Memory B cell (primary cell): ENCODE measurements around the gene XPNPEP2.

ENCODE experiments used
- ATAC-seq: fragments of 150-1000 bp; cut with Tn5 transposase; 2 replicates; pipeline ENCODE4 v1.10.0; 2021; ENCODE audit warnings: low read depth, mild to moderate bottlenecking, moderate library complexity
- DNase-seq, 2 donors: peaks; one replicate each; pipeline ENCODE4 v3.0.0; 2022; ENCODE audit warnings: low spot score in 2 of 2
- H3K27ac Mint-ChIP-seq: one replicate; pipeline ENCODE4 v1.8.0; 2022; ENCODE audit warnings: mild to moderate bottlenecking, moderate library complexity, mixed read lengths
- H3K27me3 Mint-ChIP-seq: one replicate; pipeline ENCODE4 v1.8.0; 2022; ENCODE audit warnings: mixed read lengths
- H3K36me3 Mint-ChIP-seq: one replicate; pipeline ENCODE4 v1.8.0; 2022; ENCODE audit warnings: mild to moderate bottlenecking, mixed read lengths
- H3K4me1 Mint-ChIP-seq: one replicate; pipeline ENCODE4 v1.8.0; 2022; ENCODE audit warnings: mixed read lengths
- H3K4me3 Mint-ChIP-seq: one replicate; pipeline ENCODE4 v1.8.0; 2022; ENCODE audit warnings: mild to moderate bottlenecking, moderate library complexity, mixed read lengths
- H3K9me3 Mint-ChIP-seq: one replicate; pipeline ENCODE4 v1.8.0; 2022; ENCODE audit warnings: mixed read lengths

The XPNPEP2 gene

DNA sequence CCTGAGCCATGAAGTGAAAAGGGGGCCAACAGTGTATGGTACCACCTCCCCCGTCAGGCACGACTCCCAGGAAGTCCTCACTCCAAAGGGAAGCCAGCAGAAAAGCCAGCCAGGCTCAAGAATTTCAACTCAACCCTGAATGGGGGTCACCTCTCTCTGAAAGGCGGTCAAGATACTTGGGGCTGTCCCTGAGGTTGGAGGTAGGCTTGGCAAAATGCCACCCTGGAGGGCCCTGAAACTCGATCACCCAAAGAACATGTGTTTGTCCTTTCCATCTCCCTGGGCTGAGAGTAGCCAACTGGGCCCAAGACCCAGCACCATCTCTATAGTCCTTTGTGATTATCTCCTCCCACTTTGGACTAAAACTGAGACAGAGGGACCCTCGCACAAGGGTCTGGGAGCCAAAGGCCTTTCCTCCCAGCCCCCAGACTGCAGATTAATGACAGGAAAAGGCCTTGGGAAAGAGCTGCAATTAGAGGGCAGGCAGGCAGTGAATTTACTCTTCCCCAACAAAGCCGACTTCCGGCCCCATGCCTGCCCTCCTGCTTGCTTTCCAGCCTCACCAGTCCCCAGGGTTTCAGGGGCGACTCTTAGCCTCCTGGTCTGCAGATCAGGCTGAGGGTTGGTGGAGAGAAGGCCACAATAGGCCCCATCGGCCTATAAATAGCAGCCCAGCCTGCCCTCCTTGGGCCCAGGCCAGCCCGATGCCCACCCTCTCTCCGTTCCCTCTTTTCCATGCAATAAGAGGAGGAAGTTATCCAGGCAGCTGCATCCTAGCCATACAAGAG, 46.6 kb downstream of the XPNPEP2 start:
- ATAC-seq (no peak), DNase-seq (no peak)
- Mint-ChIP-seq H3K4me1 (peaks cover 40% of the 10 kb centered on the region), H3K27ac (peak overlapping the region; percentile 81), H3K4me3 (peak overlapping the region; percentile 79), H3K36me3 (peaks cover 26% of the 10 kb centered on the region), H3K27me3 (no peaks in the 10 kb centered on the region), H3K9me3 (no peaks in the 10 kb centered on the region)

- Mint-ChIP-seq H3K4me3 (peak overlapping the region; percentile 79), H3K4me1 (peaks cover 40% of the 10 kb centered on the region), H3K27ac (peak overlapping the region; percentile 81), H3K36me3 (peaks cover 23% of the 10 kb centered on the region), H3K9me3 (no peaks in the 10 kb centered on the region), H3K27me3 (no peaks in the 10 kb centered on the region)
- DNase-seq = peak in 1 of 2 donors; percentile 29
- peak; percentile 79 for ATAC-seq
These were observed 47.5 kb downstream of the XPNPEP2 start for GRCh38 chrX:129786210-129786651.

GRCh38 chrX:129787336-129788055, 48.7 kb downstream of the XPNPEP2 start:
- no peaks in the 10 kb centered on the region for H3K9me3 Mint-ChIP-seq
- H3K4me1 Mint-ChIP-seq = peaks cover 33% of the 10 kb centered on the region
- ATAC-seq (no peak), DNase-seq (no peak)
- H3K36me3 Mint-ChIP-seq = peaks cover 23% of the 10 kb centered on the region
- peak overlapping the region; percentile 60 for H3K4me3 Mint-ChIP-seq
- H3K27ac Mint-ChIP-seq = peak overlapping the region; percentile 75
- no peaks in the 10 kb centered on the region for H3K27me3 Mint-ChIP-seq

GRCh38 chrX:129788527-129788926, 49.7 kb downstream of the XPNPEP2 start:
- H3K27ac Mint-ChIP-seq = peak overlapping the region; percentile 47
- H3K4me3 Mint-ChIP-seq = peak overlapping the region; percentile 41
- H3K9me3 Mint-ChIP-seq = no peaks in the 10 kb centered on the region
- ATAC-seq (no peak), DNase-seq (no peak)
- H3K36me3 Mint-ChIP-seq = peaks cover 15% of the 10 kb centered on the region
- H3K27me3 Mint-ChIP-seq = no peaks in the 10 kb centered on the region
- H3K4me1 Mint-ChIP-seq = peaks cover 25% of the 10 kb centered on the region

- H3K4me3 Mint-ChIP-seq = no peak overlapping the region
- H3K27ac Mint-ChIP-seq = no peak overlapping the region
- no peaks in the 10 kb centered on the region for H3K9me3 Mint-ChIP-seq
- no peaks in the 10 kb centered on the region for H3K27me3 Mint-ChIP-seq
- no peak for DNase-seq
- ATAC-seq = no peak
- peaks cover 16% of the 10 kb centered on the region for H3K36me3 Mint-ChIP-seq
- H3K4me1 Mint-ChIP-seq = peaks cover 22% of the 10 kb centered on the region
These were observed 51.4 kb downstream of the XPNPEP2 start for GRCh38 chrX:129790146-129790545.

- Mint-ChIP-seq H3K27me3 (no peaks in the 10 kb centered on the region), H3K27ac (no peak overlapping the region), H3K36me3 (peaks cover 11% of the 10 kb centered on the region), H3K4me1 (peaks cover 17% of the 10 kb centered on the region), H3K9me3 (no peaks in the 10 kb centered on the region), H3K4me3 (no peak overlapping the region)
- ATAC-seq = no peak
- no peak for DNase-seq
These were observed 52.0 kb downstream of the XPNPEP2 start for GRCh38 chrX:129790808-129791207.

DNA sequence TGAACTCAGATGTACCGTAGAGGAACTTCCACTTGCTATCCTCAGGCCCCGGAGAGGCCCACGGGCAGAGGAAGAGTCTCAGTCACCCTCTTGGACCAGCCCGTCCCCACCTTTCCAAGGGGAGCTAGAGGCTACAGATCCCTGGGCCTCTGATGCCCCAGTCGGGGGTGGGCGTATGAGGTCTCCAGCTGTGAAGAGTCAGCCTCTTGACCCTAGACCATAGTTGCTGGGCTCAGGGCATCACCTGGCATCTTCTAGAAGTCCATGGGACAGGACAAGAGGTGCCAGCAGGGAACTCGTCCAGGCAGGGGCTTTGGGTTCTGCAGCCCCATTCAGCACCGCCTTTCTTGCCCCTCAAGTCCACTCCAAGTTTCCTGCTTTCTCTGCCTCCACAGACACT, 52.6 kb downstream of the XPNPEP2 start:
- H3K27ac Mint-ChIP-seq = no peak overlapping the region

GRCh38 chrX:129791961-129792570, 53.3 kb downstream of the XPNPEP2 start:
- no peaks in the 10 kb centered on the region for H3K9me3 Mint-ChIP-seq
- ATAC-seq (no peak), DNase-seq (no peak)
- H3K27ac Mint-ChIP-seq = no peak overlapping the region
- peaks cover 7% of the 10 kb centered on the region for H3K4me1 Mint-ChIP-seq
- H3K27me3 Mint-ChIP-seq = no peaks in the 10 kb centered on the region
- no peak overlapping the region for H3K4me3 Mint-ChIP-seq
- H3K36me3 Mint-ChIP-seq = peaks cover 10% of the 10 kb centered on the region

More for the DNA sequence above, 52.6 kb downstream of the XPNPEP2 start:
- no peak overlapping the region for H3K4me3 Mint-ChIP-seq
- peaks cover 10% of the 10 kb centered on the region for H3K36me3 Mint-ChIP-seq
- DNase-seq (no peak), ATAC-seq (no peak)
- no peaks in the 10 kb centered on the region for H3K27me3 Mint-ChIP-seq
- no peaks in the 10 kb centered on the region for H3K9me3 Mint-ChIP-seq
- H3K4me1 Mint-ChIP-seq = peaks cover 11% of the 10 kb centered on the region

GRCh38 chrX:129792586-129793291, 54.0 kb downstream of the XPNPEP2 start:
- DNase-seq (no peak), ATAC-seq (no peak)
- Mint-ChIP-seq H3K27me3 (no peaks in the 10 kb centered on the region), H3K36me3 (peaks cover 8% of the 10 kb centered on the region), H3K4me1 (peaks cover 4% of the 10 kb centered on the region), H3K4me3 (no peak overlapping the region), H3K27ac (peak overlapping the region; percentile 60), H3K9me3 (no peaks in the 10 kb centered on the region)

GRCh38 chrX:129793604-129794191, 54.9 kb downstream of the XPNPEP2 start:
- ATAC-seq (no peak), DNase-seq (no peak)
- peak overlapping the region; percentile 73 for H3K27ac Mint-ChIP-seq
- no peak overlapping the region for H3K4me3 Mint-ChIP-seq
- peaks cover 5% of the 10 kb centered on the region for H3K36me3 Mint-ChIP-seq
- no peaks in the 10 kb centered on the region for H3K27me3 Mint-ChIP-seq
- no peaks in the 10 kb centered on the region for H3K4me1 Mint-ChIP-seq
- no peaks in the 10 kb centered on the region for H3K9me3 Mint-ChIP-seq

DNA sequence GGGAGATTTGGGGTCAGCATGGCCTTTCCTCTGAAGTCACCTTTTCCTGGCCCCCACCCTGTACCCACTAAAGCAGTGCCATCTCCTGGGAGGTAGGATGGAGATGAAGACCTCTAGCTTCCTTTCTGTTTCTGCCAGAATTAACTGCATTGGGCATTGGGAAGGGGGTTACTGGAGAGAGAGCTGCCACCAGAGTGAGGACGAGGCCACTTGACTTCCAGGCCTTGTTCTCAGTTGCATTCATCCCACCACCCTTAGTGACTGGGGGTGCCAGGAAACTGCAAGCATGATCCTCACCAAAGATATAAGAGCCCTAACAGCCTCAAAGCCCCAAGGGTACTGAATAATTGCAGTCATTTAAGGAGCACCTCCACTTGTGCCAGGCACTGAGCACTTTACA, 56.8 kb downstream of the XPNPEP2 start:
- ATAC-seq = no peak

DNA sequence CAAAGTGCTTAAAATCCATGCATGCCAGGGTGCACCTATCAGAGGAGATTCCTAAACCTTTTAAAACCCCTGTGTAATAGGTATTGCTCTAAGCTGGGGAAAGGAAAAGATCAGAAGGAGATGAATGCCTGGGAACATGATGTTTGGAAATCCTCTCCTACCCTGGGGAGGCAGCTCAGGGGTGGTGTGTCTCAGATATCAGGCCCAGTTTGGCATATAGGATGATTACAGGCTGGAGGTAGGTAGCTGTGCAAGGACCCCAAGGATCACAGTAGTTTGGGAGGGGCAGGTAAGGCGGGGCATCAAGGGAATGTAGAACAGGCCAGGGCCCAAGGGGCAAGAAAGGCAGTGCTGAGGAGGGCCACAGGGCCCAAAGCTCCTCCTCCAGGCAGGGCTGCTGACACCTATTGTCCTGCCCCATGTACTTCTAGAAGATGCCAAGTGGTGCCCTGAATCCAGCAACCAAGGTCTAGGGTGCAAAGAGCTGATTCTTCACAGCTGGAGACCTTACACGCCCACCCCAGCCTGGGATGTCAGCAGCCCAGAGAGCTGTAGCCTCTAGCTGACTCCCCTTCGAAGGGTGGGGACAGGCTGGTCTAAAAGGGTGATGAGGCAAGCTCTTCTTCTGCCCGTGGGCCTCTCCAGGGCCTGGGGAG, 58.6 kb downstream of the XPNPEP2 start:
- Mint-ChIP-seq H3K27ac (no peak overlapping the region), H3K4me3 (no peak overlapping the region), H3K9me3 (no peaks in the 10 kb centered on the region), H3K4me1 (no peaks in the 10 kb centered on the region), H3K36me3 (peaks cover 3% of the 10 kb centered on the region), H3K27me3 (no peaks in the 10 kb centered on the region)
- no peak for DNase-seq
- no peak for ATAC-seq

More for the DNA sequence above, 56.8 kb downstream of the XPNPEP2 start:
- no peaks in the 10 kb centered on the region for H3K27me3 Mint-ChIP-seq
- H3K4me1 Mint-ChIP-seq = no peaks in the 10 kb centered on the region
- H3K4me3 Mint-ChIP-seq = no peak overlapping the region
- H3K36me3 Mint-ChIP-seq = peaks cover 3% of the 10 kb centered on the region
- no peak for DNase-seq
- H3K9me3 Mint-ChIP-seq = no peaks in the 10 kb centered on the region
- H3K27ac Mint-ChIP-seq = peak overlapping the region; percentile 41

GRCh38 chrX:129798456-129798855, 59.7 kb downstream of the XPNPEP2 start:
- no peak for ATAC-seq
- DNase-seq = no peak
- Mint-ChIP-seq H3K27me3 (no peaks in the 10 kb centered on the region), H3K27ac (peak overlapping the region; percentile 62), H3K4me3 (no peak overlapping the region), H3K9me3 (no peaks in the 10 kb centered on the region), H3K4me1 (no peaks in the 10 kb centered on the region), H3K36me3 (peaks cover 3% of the 10 kb centered on the region)
